Activated CD4-positive, alpha-beta T cell treated with anti-CD3 and anti-CD28 coated beads, Interleukin-2, amount 50 U/mL, for 16 hours (primary cell): ENCODE results near the gene IL31.
"Not testable (repeated sequence)": the region's sequence is repeated elsewhere in the genome, so short reads cannot be mapped to it uniquely, and the experiment has no call there.

Experiments
- DNase-seq: peaks from one replicate; pipeline ENCODE4 v3.0.0-alpha.2; 2020

Gene IL31

GRCh38 chr12:122190842-122191668 is 17.0 kb upstream of the IL31 start:
- peak; percentile 79 for DNase-seq

- no peak for DNase-seq
Observed at GRCh38 chr12:122189626-122190475, 15.8 kb upstream of the IL31 start.

- no peak for DNase-seq
Observed at GRCh38 chr12:122187466-122187865, 13.4 kb upstream of the IL31 start.

- no peak for DNase-seq
Observed at GRCh38 chr12:122185494-122186082, 11.6 kb upstream of the IL31 start.

GRCh38 chr12:122185079-122185478 is 11.1 kb upstream of the IL31 start:
- DNase-seq: no peak

GRCh38 chr12:122184517-122184916 is 10.5 kb upstream of the IL31 start:
- DNase-seq: no peak

GRCh38 chr12:122183588-122183940 is 9.5 kb upstream of the IL31 start:
- DNase-seq: no peak

GRCh38 chr12:122182887-122183587 is 9.0 kb upstream of the IL31 start, which contains the start of gene LRRC43:
Gene LRRC43 (plus strand): TSS chr12:122183123. CDS start chr12:122183145, 22 bp downstream.
- DNase-seq: no peak

- DNase-seq: not testable (repeated sequence)
Observed at GRCh38 chr12:122176473-122176872, 2.5 kb upstream of the IL31 start.

- DNase-seq: no peak
Observed at GRCh38 chr12:122172262-122172939, 1.6 kb downstream of the IL31 start.

- DNase-seq: no peak
Observed at GRCh38 chr12:122171399-122171798, 2.6 kb downstream of the IL31 start.

GRCh38 chr12:122168492-122168891 is 5.5 kb downstream of the IL31 start:
- no peak for DNase-seq

GRCh38 chr12:122167356-122167925 is 6.6 kb downstream of the IL31 start:
- no peak for DNase-seq

- peak; percentile 89 for DNase-seq
Observed at GRCh38 chr12:122166422-122167349, 7.3 kb downstream of the IL31 start.

GRCh38 chr12:122162976-122163375 is 11.0 kb downstream of the IL31 start:
- no peak for DNase-seq

- DNase-seq: peak; percentile 51
Observed at GRCh38 chr12:122161682-122162081, 12.3 kb downstream of the IL31 start.

- no peak for DNase-seq
Observed at GRCh38 chr12:122160761-122161160, 13.3 kb downstream of the IL31 start.

GRCh38 chr12:122159882-122160281 is 14.1 kb downstream of the IL31 start:
- peak; percentile 15 for DNase-seq

- no peak for DNase-seq
Observed at GRCh38 chr12:122158700-122159285, 15.2 kb downstream of the IL31 start.

GRCh38 chr12:122155705-122156104 is 18.3 kb downstream of the IL31 start:
- no peak for DNase-seq
